OCI-LY7 (cell line): ENCODE measurements around the gene RXRA. TPM values are rescaled to one million over a fixed set of nuclear protein-coding genes. Genes with fewer than 3 reads are reported as not detected.

Source experiments
- BruUV-seq: library from RNA; stranded (reverse); fragments of 400-500 nt; replicated peaks from 2 replicates; lab custom pipeline; 2021; lab: Mats Ljungman, UMichigan
- CTCF ChIA-PET: fragments of 300-600 bp; sonication (Branson Sonifier 250); formaldehyde crosslinking; loops from one replicate; lab custom pipeline; 2022; ENCODE audit warnings: antibody characterized with exemption; ENCODE audit not compliant: unreplicated experiment; lab: Charles Lee
- POLR2A ChIA-PET: fragments of 300-600 bp; sonication (Branson Sonifier 250); formaldehyde crosslinking; loops from one replicate; lab custom pipeline; 2022; ENCODE audit warnings: antibody characterized with exemption; lab: Charles Lee
- DNase-seq: peaks from one replicate; pipeline ENCODE4 v3.0.0-alpha.2; 2015; ENCODE audit warnings: low spot score
- H2AFZ ChIP-seq: fragments of 200-600 bp; sonication (generic), shearing (Covaris generic); 2 replicates; pipeline ENCODE4 v1.6.1; 2014; ENCODE audit warnings: mild to moderate bottlenecking, antibody characterized with exemption, low read length, moderate library complexity
- H3K27ac ChIP-seq: fragments of 200-600 bp; sonication (generic); 2 replicates; pipeline ENCODE4 v1.5.1; 2014; ENCODE audit warnings: mixed run types, low read depth, mild to moderate bottlenecking, moderate library complexity, low read length, inconsistent platforms; ENCODE audit not compliant: poor library complexity, severe bottlenecking
- H3K36me3 ChIP-seq: fragments of 200-600 bp; sonication (generic); 2 replicates; pipeline ENCODE4 v1.6.1; 2014; ENCODE audit warnings: mild to moderate bottlenecking, antibody characterized with exemption, low read length, moderate library complexity, mixed read lengths; ENCODE audit not compliant: insufficient read depth
- H3K4me1 ChIP-seq: fragments of 200-600 bp; sonication (generic); 2 replicates; pipeline ENCODE4 v1.5.1; 2014; ENCODE audit warnings: mild to moderate bottlenecking, low read length; ENCODE audit not compliant: insufficient read depth, poor library complexity, severe bottlenecking
- H3K4me2 ChIP-seq: fragments of 200-600 bp; sonication (generic); 2 replicates; pipeline ENCODE4 v1.6.1; 2014; ENCODE audit warnings: mild to moderate bottlenecking, low read length
- H3K4me3 ChIP-seq: fragments of 200-600 bp; sonication (generic); 2 replicates; pipeline ENCODE4 v1.5.1; 2014; ENCODE audit warnings: mild to moderate bottlenecking, low read depth, low read length; ENCODE audit not compliant: poor library complexity, severe bottlenecking
- H3K79me2 ChIP-seq: fragments of 200-600 bp; sonication (generic); 2 replicates; pipeline ENCODE4 v1.6.1; 2016; ENCODE audit warnings: low read depth, mild to moderate bottlenecking, low read length, moderate library complexity, mixed read lengths; ENCODE audit not compliant: insufficient read depth
- H3K9me2 ChIP-seq: fragments of 200-600 bp; sonication (generic); 2 replicates; pipeline ENCODE4 v1.6.1; 2016; ENCODE audit warnings: mild to moderate bottlenecking, low read length, mixed read lengths; ENCODE audit not compliant: insufficient read depth
- H3K9me3 ChIP-seq: fragments of 200-600 bp; sonication (generic); 2 replicates; pipeline ENCODE4 v1.6.1; 2014; ENCODE audit warnings: mild to moderate bottlenecking, mixed run types, low read length, mixed read lengths
- H4K20me1 ChIP-seq: fragments of 200-600 bp; sonication (generic); 2 replicates; pipeline ENCODE4 v1.6.1; 2014; ENCODE audit warnings: mild to moderate bottlenecking, antibody characterized with exemption, low read length, moderate library complexity, mixed read lengths; ENCODE audit not compliant: insufficient read depth
- CTCF ChIP-seq: fragments of 200-600 bp; sonication (generic); conservative IDR thresholded peaks from 2 replicates; pipeline ENCODE4 v1.5.1; 2014; ENCODE audit warnings: mild to moderate bottlenecking, antibody characterized with exemption, low read length, moderate library complexity, mixed read lengths
- EZH2phosphoT487 ChIP-seq: fragments of 200-600 bp; sonication (generic); IDR thresholded peaks from 2 replicates; pipeline ENCODE4 v1.6.1; 2018; ENCODE audit warnings: low read depth, borderline replicate concordance, mild to moderate bottlenecking, mixed run types, antibody characterized with exemption, low read length, moderate library complexity, mixed read lengths
- intact Hi-C: fragments of 100-400 bp; cut with micrococcal nuclease; formaldehyde crosslinking; loops from one replicate; pipeline ENCODE4 v1.10.0; 2022; ENCODE audit not compliant: unreplicated experiment
- total RNA-seq, 2 experiments: library from RNA; depleted of rRNA in 1 of 2; stranded (reverse); fragments of >200 nt in 1 of 2; shearing (Covaris generic) in 1 of 2; gene quantifications; 2 replicates each; pipeline ENCODE4 v1.2.3, GENCODE V29; 2014 to 2022

The RXRA gene
- total RNA-seq, 2 experiments from 2014 or later, result 0.25 to 0.40 TPM

GRCh38 chr9:134319306-134320125 lies 6.7 kb upstream of the RXRA start:
- Histone ChIP-seq H3K4me2 (no peak overlapping the region), H3K27ac (no peak overlapping the region), H3K9me3 (no peaks in the 10 kb centered on the region), H4K20me1 (no peaks in the 10 kb centered on the region), H3K4me1 (no peaks in the 10 kb centered on the region), H3K9me2 (no peaks in the 10 kb centered on the region), H3K4me3 (no peak overlapping the region), H3K36me3 (no peaks in the 10 kb centered on the region), H2AFZ (no peak overlapping the region), H3K79me2 (no peaks in the 10 kb centered on the region)
- DNase-seq, result no peak
- TF ChIP-seq EZH2phosphoT487 (no peak), CTCF (no peak)
- POLR2A ChIA-PET, result interaction anchor here (1.0 kb wide), 1 partner anchor 45 kb away, joined by 3 read pairs; no protein-coding TSS in a partner anchor
- intact Hi-C loops, result no loop called here
- no TSS peak for BruUV-seq
- CTCF ChIA-PET, result no interaction called here

- BruUV-seq, result no TSS peak
- Histone ChIP-seq H2AFZ (no peak overlapping the region), H3K36me3 (no peaks in the 10 kb centered on the region), H3K4me3 (no peak overlapping the region), H3K9me3 (no peaks in the 10 kb centered on the region), H3K4me1 (no peaks in the 10 kb centered on the region), H3K27ac (no peak overlapping the region), H4K20me1 (no peaks in the 10 kb centered on the region), H3K79me2 (no peaks in the 10 kb centered on the region), H3K9me2 (no peaks in the 10 kb centered on the region), H3K4me2 (no peak overlapping the region)
- DNase-seq, result no peak
- ChIA-PET CTCF (interaction anchor here (0.6 kb wide), 1 partner anchor 1016 kb away, joined by 8 read pairs; no protein-coding TSS in a partner anchor), POLR2A (interaction anchor here (1.0 kb wide), 1 partner anchor 46 kb away, joined by 3 read pairs; no protein-coding TSS in a partner anchor)
- intact Hi-C loops, result no loop called here
- TF ChIP-seq CTCF (no peak), EZH2phosphoT487 (no peak)
These were observed 6.0 kb upstream of the RXRA start for GRCh38 chr9:134320126-134320867.
